ENCODE results near the gene MC3R. TPM values are rescaled to one million over a fixed set of nuclear protein-coding genes. Genes with fewer than 3 reads are reported as not detected.

MC3R gene
- total and polyA plus RNA-seq, 9 donors = not detected

GRCh38 chr20:56205346-56205745 is 43.2 kb upstream of the MC3R start:
- H3K4me3 ChIP-seq = no peak overlapping the region
- no peaks in the 10 kb centered on the region for H3K9me3 ChIP-seq
- H3K36me3 ChIP-seq = no peaks in the 10 kb centered on the region
- DNase-seq = no peak
- no peaks in the 10 kb centered on the region for H3K4me1 ChIP-seq (ENCODE audit: insufficient read depth)
- no peak for TF ChIP-seq POLR2A (IDR thresholded peaks at IDR 0.05)
- TF ChIP-seq EP300 (IDR thresholded peaks at IDR 0.05) = no peak
- TF ChIP-seq CTCF (IDR thresholded peaks at IDR 0.05) = no peak
- H3K27me3 ChIP-seq = no peaks in the 10 kb centered on the region
- intact Hi-C loops (cut with DNase I) = no loop called here
- no peak overlapping the region for H3K27ac ChIP-seq
- 81 to 87% (median 86%) methylated on average over 3 of the region's 3 CpGs for WGBS, 3 donors

- H3K9me3 ChIP-seq = no peaks in the 10 kb centered on the region
- 36 to 53% (median 45%) methylated on average over 4 of the region's 4 CpGs for WGBS, 3 donors
- H3K27ac ChIP-seq = no peak overlapping the region
Measured at GRCh38 chr20:56207656-56208055, 40.9 kb upstream of the MC3R start.

GRCh38 chr20:56208121-56208520 is 40.4 kb upstream of the MC3R start:
- Histone ChIP-seq H3K4me1 (ENCODE audit: insufficient read depth) (no peaks in the 10 kb centered on the region), H3K9me3 (no peaks in the 10 kb centered on the region), H3K27ac (no peak overlapping the region), H3K4me3 (no peak overlapping the region), H3K36me3 (no peaks in the 10 kb centered on the region), H3K27me3 (no peaks in the 10 kb centered on the region)
- no peak for TF ChIP-seq POLR2A (IDR thresholded peaks at IDR 0.05)
- no peak for TF ChIP-seq CTCF (IDR thresholded peaks at IDR 0.05)
- DNase-seq = no peak
- intact Hi-C loops (cut with DNase I) = no loop called here
- WGBS, 3 donors = 78 to 91% (median 88%) methylated on average over 1 of the region's 1 CpG

More at GRCh38 chr20:56207656-56208055, 40.9 kb upstream of the MC3R start:
- Histone ChIP-seq H3K4me1 (ENCODE audit: insufficient read depth) (no peaks in the 10 kb centered on the region), H3K27me3 (no peaks in the 10 kb centered on the region), H3K36me3 (no peaks in the 10 kb centered on the region), H3K4me3 (no peak overlapping the region)
- intact Hi-C loops (cut with DNase I) = no loop called here
- no peak for DNase-seq
- TF ChIP-seq EP300 (IDR thresholded peaks at IDR 0.05) (no peak), CTCF (IDR thresholded peaks at IDR 0.05) (no peak), POLR2A (IDR thresholded peaks at IDR 0.05) (no peak)

- intact Hi-C loops (cut with DNase I) = no loop called here
- H3K27me3 ChIP-seq = no peaks in the 10 kb centered on the region
- no peaks in the 10 kb centered on the region for H3K36me3 ChIP-seq
- no peak overlapping the region for H3K27ac ChIP-seq
- H3K9me3 ChIP-seq = no peaks in the 10 kb centered on the region
- TF ChIP-seq CTCF (IDR thresholded peaks at IDR 0.05) (no peak), EP300 (IDR thresholded peaks at IDR 0.05) (no peak), POLR2A (IDR thresholded peaks at IDR 0.05) (no peak)
- no peak overlapping the region for H3K4me3 ChIP-seq
- no peak for DNase-seq
- 66 to 89% (median 88%) methylated on average over 5 of the region's 5 CpGs for WGBS, 3 donors
- H3K4me1 ChIP-seq (ENCODE audit: insufficient read depth) = no peaks in the 10 kb centered on the region
Measured at GRCh38 chr20:56211051-56211450, 37.5 kb upstream of the MC3R start.

GRCh38 chr20:56212091-56212490 is 36.4 kb upstream of the MC3R start:
- H3K4me3 ChIP-seq = no peak overlapping the region
- no peaks in the 10 kb centered on the region for H3K4me1 ChIP-seq (ENCODE audit: insufficient read depth)
- 50 to 64% (median 51%) methylated on average over 9 of the region's 9 CpGs for whole genome bisulfite sequencing, 3 donors
- H3K27ac ChIP-seq = no peak overlapping the region
- no peaks in the 10 kb centered on the region for H3K27me3 ChIP-seq
- H3K9me3 ChIP-seq = no peaks in the 10 kb centered on the region
- intact Hi-C loops (cut with DNase I) = no loop called here
- H3K36me3 ChIP-seq = no peaks in the 10 kb centered on the region
- no peak for TF ChIP-seq EP300 (IDR thresholded peaks at IDR 0.05)
- TF ChIP-seq POLR2A (IDR thresholded peaks at IDR 0.05) = no peak
- TF ChIP-seq CTCF (IDR thresholded peaks at IDR 0.05) = no peak
- DNase-seq = no peak

Data from ovary (tissue), 9 donors.